Spinal cord (tissue), 10 donors: ENCODE data around the gene LIN28B. TPM values are rescaled to one million over a fixed set of nuclear protein-coding genes. Genes with fewer than 3 reads are reported as not detected.

Source experiments
- DNase-seq, 6 donors: peaks; one replicate each; pipeline versions ENCODE4 v3.0.0 to v3.0.0-alpha.2; 2013 to 2015; ENCODE audit warnings: low spot score in 6 of 6, low read depth in 4 of 6
- H3K27ac ChIP-seq: one replicate; pipeline ENCODE4 v1.5.1; 2013; ENCODE audit warnings: low read depth, low read length, control low read depth
- H3K27me3 ChIP-seq: one replicate; pipeline ENCODE4 v1.6.1; 2013; ENCODE audit warnings: low read length; ENCODE audit not compliant: control insufficient read depth, insufficient read depth
- H3K36me3 ChIP-seq: one replicate; pipeline ENCODE4 v1.6.1; 2013; ENCODE audit warnings: low read length; ENCODE audit not compliant: control insufficient read depth, insufficient read depth
- H3K4me1 ChIP-seq: one replicate; pipeline ENCODE4 v1.6.1; 2013; ENCODE audit warnings: low read length; ENCODE audit not compliant: control insufficient read depth, insufficient read depth
- H3K4me3 ChIP-seq: one replicate; pipeline ENCODE4 v1.5.1; 2013; ENCODE audit warnings: low read depth, low read length, control low read depth
- H3K9me3 ChIP-seq: one replicate; pipeline ENCODE4 v1.6.1; 2013; ENCODE audit warnings: low read length; ENCODE audit not compliant: control insufficient read depth, insufficient read depth
- WGBS: methylation state at CpG from one replicate; pipeline ENCODE4 v1.1.5; 2013; ENCODE audit warnings: missing lambda C conversion rate; ENCODE audit not compliant: insufficient coverage; 5-methylcytosine and 5-hydroxymethylcytosine counted together
- polyA plus RNA-seq, 2 donors: library from polyadenylated mRNA; unstranded; fragments of 120-200 nt; gene quantifications; one replicate each; pipeline ENCODE4 v1.2.1, GENCODE V29; 2013; ENCODE audit not compliant: insufficient read length in 2 of 2
- total RNA-seq, 2 donors: library from RNA; depleted of rRNA in 1 of 2; stranded (reverse); fragments of 120-200 nt in 1 of 2; fragments of >200 nt in 1 of 2; gene quantifications; one replicate each; pipeline versions ENCODE4 v1.2.3 to v1.2.4, GENCODE V29; 2013 to 2014
- donor health status: healthy.

The LIN28B gene
- total and polyA plus RNA-seq, 4 donors: 0.44 to 1.7 (median 1.1) TPM

- peak in 1 of 6 donors; percentile 34 for DNase-seq
- WGBS: 8% methylated on average over 2 of the region's 5 CpGs
- Histone ChIP-seq H3K4me3 (no peak overlapping the region), H3K9me3 (no peaks in the 10 kb centered on the region), H3K27me3 (peaks cover 82% of the 10 kb centered on the region), H3K27ac (no peak overlapping the region), H3K4me1 (peaks cover 6% of the 10 kb centered on the region), H3K36me3 (no peaks in the 10 kb centered on the region)
Observed at GRCh38 chr6:104955491-104955890, 1.4 kb upstream of the LIN28B start.

- H3K9me3 ChIP-seq: no peaks in the 10 kb centered on the region
- peak in 2 of 6 donors; percentile 25 to 55 for DNase-seq
- H3K4me3 ChIP-seq: no peak overlapping the region
- no peak overlapping the region for H3K27ac ChIP-seq
- 10% methylated on average over 5 of the region's 16 CpGs for WGBS
- H3K4me1 ChIP-seq: peaks cover 6% of the 10 kb centered on the region
- peaks cover 80% of the 10 kb centered on the region for H3K27me3 ChIP-seq
- no peaks in the 10 kb centered on the region for H3K36me3 ChIP-seq
Observed at GRCh38 chr6:104955927-104956730, 778 bp upstream of the LIN28B start.

- peaks cover 68% of the 10 kb centered on the region for H3K27me3 ChIP-seq
- 24% methylated on average over 6 of the region's 21 CpGs for WGBS
Observed at GRCh38 chr6:104957301-104958177, 632 bp downstream of the LIN28B start.

GRCh38 chr6:104958178-104959025 is 1.5 kb downstream of the LIN28B start:
- peaks cover 59% of the 10 kb centered on the region for H3K27me3 ChIP-seq
- no peaks in the 10 kb centered on the region for H3K9me3 ChIP-seq
- WGBS: 30% methylated on average over 4 of the region's 19 CpGs
- peak overlapping the region; percentile 16 for H3K4me3 ChIP-seq
- no peaks in the 10 kb centered on the region for H3K36me3 ChIP-seq
- H3K27ac ChIP-seq: no peak overlapping the region
- peaks cover 2% of the 10 kb centered on the region for H3K4me1 ChIP-seq
- DNase-seq: peak in 2 of 6 donors; percentile 31 to 46

More at GRCh38 chr6:104957301-104958177, 632 bp downstream of the LIN28B start:
- Histone ChIP-seq H3K4me1 (peaks cover 6% of the 10 kb centered on the region), H3K9me3 (no peaks in the 10 kb centered on the region), H3K4me3 (peak overlapping the region; percentile 16), H3K27ac (no peak overlapping the region), H3K36me3 (no peaks in the 10 kb centered on the region)
- DNase-seq: peak in 2 of 6 donors; percentile 32 to 50

DNA sequence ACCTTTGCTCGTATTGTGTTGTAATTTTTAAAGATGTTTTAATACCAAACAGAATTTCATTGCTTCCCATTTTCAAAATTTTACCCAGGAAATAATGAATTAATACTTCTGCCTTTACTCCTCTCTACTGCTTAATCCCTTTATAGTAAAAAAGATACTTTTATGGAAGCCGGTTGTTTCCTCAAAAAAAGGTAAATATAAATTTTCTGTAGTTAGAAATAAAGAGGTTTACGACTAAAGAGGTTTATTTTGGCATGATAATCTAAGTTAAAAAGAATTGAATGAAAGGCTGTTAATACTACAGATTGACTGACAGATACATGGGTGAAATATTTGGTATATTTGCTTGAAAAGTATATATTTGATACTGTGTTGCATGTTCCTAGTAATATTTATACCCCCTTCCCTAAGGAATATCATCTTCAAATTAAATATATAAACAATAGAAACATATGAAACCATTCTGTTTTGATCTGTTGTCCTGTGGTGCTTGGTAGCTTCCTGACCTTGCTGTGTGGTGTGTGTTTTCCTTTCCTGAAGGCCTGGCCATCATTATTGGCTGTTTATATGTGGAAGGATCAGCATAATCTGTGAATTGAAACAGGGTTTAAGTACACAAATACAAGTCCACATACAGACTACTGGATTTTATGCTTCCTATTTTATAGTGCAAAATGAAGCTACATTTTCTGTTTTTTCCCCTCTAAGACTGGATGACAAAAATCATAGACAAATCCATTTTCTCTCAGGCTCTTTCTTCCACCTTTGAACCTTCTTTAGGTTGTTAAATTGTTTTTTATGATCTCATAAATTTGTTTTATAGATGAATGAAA is 2.3 kb downstream of the LIN28B start:
- Histone ChIP-seq H3K27me3 (peaks cover 51% of the 10 kb centered on the region), H3K9me3 (no peaks in the 10 kb centered on the region), H3K36me3 (no peaks in the 10 kb centered on the region), H3K4me3 (no peak overlapping the region), H3K4me1 (peaks cover 2% of the 10 kb centered on the region), H3K27ac (no peak overlapping the region)
- 80% methylated on average over 1 of the region's 3 CpGs for WGBS
- DNase-seq: no peak

GRCh38 chr6:104969108-104969507 is 12.2 kb downstream of the LIN28B start:
- DNase-seq: no peak
- 80% methylated on average over 1 of the region's 2 CpGs for WGBS
- Histone ChIP-seq H3K36me3 (no peaks in the 10 kb centered on the region), H3K27ac (no peak overlapping the region), H3K9me3 (no peaks in the 10 kb centered on the region), H3K4me3 (no peak overlapping the region), H3K27me3 (no peaks in the 10 kb centered on the region), H3K4me1 (no peaks in the 10 kb centered on the region)

DNA sequence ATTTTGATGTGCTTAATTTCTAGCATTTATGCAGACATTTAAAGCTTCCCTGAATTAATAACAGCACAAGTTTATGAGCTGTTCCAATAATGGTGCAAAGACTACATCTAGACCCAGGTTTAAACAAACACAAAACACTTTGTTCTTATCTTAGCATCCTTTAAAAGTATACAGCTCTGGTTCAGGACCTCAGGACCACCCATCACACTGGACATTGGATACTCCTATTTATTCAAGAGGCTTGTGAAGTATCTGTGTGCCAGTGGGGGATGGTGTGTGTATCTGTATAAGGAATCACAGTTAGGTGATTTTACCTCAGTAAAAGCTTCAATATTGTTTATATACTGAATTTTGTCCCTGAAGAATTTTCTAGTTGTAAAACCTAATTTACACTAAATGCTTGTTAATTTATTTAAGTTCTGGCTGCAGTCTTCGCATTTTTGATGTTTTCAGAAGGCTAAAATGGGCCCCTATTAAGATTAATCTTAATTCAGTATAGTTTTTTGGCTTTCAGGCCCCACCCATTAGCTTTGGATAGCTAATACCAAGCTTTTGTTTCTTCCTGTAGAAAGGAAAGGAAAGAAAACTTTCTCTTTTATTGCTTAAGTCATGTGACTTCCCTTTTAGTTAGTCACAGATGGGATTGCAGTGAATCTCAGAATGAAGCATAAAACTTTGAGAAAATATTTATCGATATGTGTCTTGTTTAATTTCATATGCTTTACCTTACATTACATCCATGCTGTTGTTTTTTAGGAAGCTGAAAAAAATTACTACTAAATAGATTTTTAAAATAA is 13.1 kb downstream of the LIN28B start:
- H3K9me3 ChIP-seq: no peaks in the 10 kb centered on the region
- H3K4me3 ChIP-seq: no peak overlapping the region
- no peak overlapping the region for H3K27ac ChIP-seq
- WGBS: no CpG with 5 or more reads among the region's 2 CpGs
- H3K36me3 ChIP-seq: no peaks in the 10 kb centered on the region
- no peaks in the 10 kb centered on the region for H3K27me3 ChIP-seq
- no peak for DNase-seq
- no peaks in the 10 kb centered on the region for H3K4me1 ChIP-seq

- WGBS: no CpG with 5 or more reads among the region's 3 CpGs
- Histone ChIP-seq H3K4me1 (no peaks in the 10 kb centered on the region), H3K4me3 (no peak overlapping the region)
Observed at GRCh38 chr6:104973404-104973803, 16.5 kb downstream of the LIN28B start.

More at GRCh38 chr6:104973404-104973803, 16.5 kb downstream of the LIN28B start:
- no peaks in the 10 kb centered on the region for H3K27me3 ChIP-seq
- no peaks in the 10 kb centered on the region for H3K9me3 ChIP-seq
- no peaks in the 10 kb centered on the region for H3K36me3 ChIP-seq
- H3K27ac ChIP-seq: no peak overlapping the region
- DNase-seq: peak in 1 of 6 donors; percentile 2
